Thoracic aorta (tissue), 2 donors: ENCODE results near the gene CEP95. TPM values are rescaled to one million over a fixed set of nuclear protein-coding genes. Genes with fewer than 3 reads are reported as not detected.

ENCODE experiments used
- ATAC-seq: fragments of 150-250 bp; one replicate; pipeline ENCODE4 v1.8.0; 2017; ENCODE audit warnings: low read depth; ENCODE audit not compliant: insufficient number of reproducible peaks, low FRiP score
- DNase-seq: peaks from one replicate; pipeline ENCODE4 v3.0.0-alpha.2; 2020; ENCODE audit warnings: low spot score
- H3K27ac ChIP-seq, 2 donors: fragments of 200-600 bp; sonication (generic); 1 replicate in 1 of 2; 2 replicates in 1 of 2; pipeline ENCODE4 v1.5.1; 2016; ENCODE audit warnings: mild to moderate bottlenecking in 2 of 2, moderate library complexity in 2 of 2
- H3K27me3 ChIP-seq: fragments of 200-600 bp; sonication (generic); replicated peaks from 2 replicates; pipeline ENCODE4 v1.6.0; 2016; ENCODE audit warnings: mild to moderate bottlenecking; ENCODE audit not compliant: insufficient read depth
- H3K36me3 ChIP-seq: fragments of 200-600 bp; sonication (generic); one replicate; pipeline ENCODE4 v1.5.1; 2016
- H3K4me1 ChIP-seq, 2 donors: fragments of 200-600 bp; sonication (generic); 1 replicate in 1 of 2; 2 replicates in 1 of 2; pipeline versions ENCODE4 v1.5.1 to v1.6.0; 2016; ENCODE audit warnings: low read depth in 2 of 2, mild to moderate bottlenecking in 1 of 2; ENCODE audit not compliant: control insufficient read depth in 1 of 2
- H3K4me3 ChIP-seq: fragments of 200-600 bp; sonication (generic); 2 replicates; pipeline ENCODE4 v1.5.1; 2016; ENCODE audit warnings: mild to moderate bottlenecking
- H3K9me3 ChIP-seq: fragments of 200-600 bp; sonication (generic); 2 replicates; pipeline ENCODE4 v1.5.1; 2016
- CTCF ChIP-seq: fragments of 200-600 bp; sonication (generic); IDR thresholded peaks from one replicate; pipeline ENCODE4 v1.5.1; 2019; ENCODE audit warnings: antibody characterized with exemption
- total RNA-seq, 2 donors: library from RNA; depleted of rRNA; stranded (reverse); fragments of >200 nt; gene quantifications; one replicate each; pipeline versions ENCODE4 v1.1.0 to v1.2.3, GENCODE V29; 2016

CEP95 gene
- total RNA-seq, 2 donors from 2014 or later: 39.2 to 65.1 TPM

- TF ChIP-seq CTCF: no peak
- Histone ChIP-seq H3K27ac (no peak overlapping the region), H3K4me1 (no peaks in the 10 kb centered on the region), H3K4me3 (no peak overlapping the region), H3K27me3 (no peaks in the 10 kb centered on the region), H3K36me3 (peaks cover 25% of the 10 kb centered on the region), H3K9me3 (no peaks in the 10 kb centered on the region)
- no peak for DNase-seq
- ATAC-seq: no peak
These were observed 57.3 kb downstream of the CEP95 start for GRCh38 chr17:64564098-64564497.

- Histone ChIP-seq H3K27me3 (no peaks in the 10 kb centered on the region), H3K36me3 (peaks cover 28% of the 10 kb centered on the region), H3K4me1 (no peaks in the 10 kb centered on the region), H3K27ac (no peak overlapping the region), H3K9me3 (no peaks in the 10 kb centered on the region), H3K4me3 (no peak overlapping the region)
- no peak for ATAC-seq
- no peak for DNase-seq
- no peak for TF ChIP-seq CTCF
These were observed 58.8 kb downstream of the CEP95 start for GRCh38 chr17:64565563-64565962.

- no peak for TF ChIP-seq CTCF
- Histone ChIP-seq H3K9me3 (no peaks in the 10 kb centered on the region), H3K4me1 (peaks cover 0 to 3% of the 10 kb centered on the region in 2 donors), H3K27ac (no peak overlapping the region), H3K36me3 (peaks cover 25% of the 10 kb centered on the region), H3K27me3 (no peaks in the 10 kb centered on the region), H3K4me3 (no peak overlapping the region)
- ATAC-seq (no peak), DNase-seq (no peak)
These were observed 65.0 kb downstream of the CEP95 start for GRCh38 chr17:64571746-64572145.

- DNase-seq (no peak), ATAC-seq (no peak)
- no peaks in the 10 kb centered on the region for H3K27me3 ChIP-seq
- H3K4me3 ChIP-seq: no peak overlapping the region
- H3K27ac ChIP-seq: no peak overlapping the region
- H3K36me3 ChIP-seq: peaks cover 27% of the 10 kb centered on the region
- no peak for TF ChIP-seq CTCF
- peaks cover 0 to 3% of the 10 kb centered on the region in 2 donors for H3K4me1 ChIP-seq
- no peaks in the 10 kb centered on the region for H3K9me3 ChIP-seq
These were observed 65.9 kb downstream of the CEP95 start for GRCh38 chr17:64572682-64573154.

GRCh38 chr17:64573214-64573613, 66.4 kb downstream of the CEP95 start:
- ATAC-seq: no peak
- Histone ChIP-seq H3K4me3 (no peak overlapping the region), H3K27me3 (no peaks in the 10 kb centered on the region), H3K4me1 (peaks cover 0 to 3% of the 10 kb centered on the region in 2 donors), H3K27ac (no peak overlapping the region), H3K9me3 (no peaks in the 10 kb centered on the region), H3K36me3 (peaks cover 30% of the 10 kb centered on the region)
- DNase-seq: no peak
- no peak for TF ChIP-seq CTCF
